ENCODE measurements around the gene HOXD4.

The HOXD4 gene

DNA sequence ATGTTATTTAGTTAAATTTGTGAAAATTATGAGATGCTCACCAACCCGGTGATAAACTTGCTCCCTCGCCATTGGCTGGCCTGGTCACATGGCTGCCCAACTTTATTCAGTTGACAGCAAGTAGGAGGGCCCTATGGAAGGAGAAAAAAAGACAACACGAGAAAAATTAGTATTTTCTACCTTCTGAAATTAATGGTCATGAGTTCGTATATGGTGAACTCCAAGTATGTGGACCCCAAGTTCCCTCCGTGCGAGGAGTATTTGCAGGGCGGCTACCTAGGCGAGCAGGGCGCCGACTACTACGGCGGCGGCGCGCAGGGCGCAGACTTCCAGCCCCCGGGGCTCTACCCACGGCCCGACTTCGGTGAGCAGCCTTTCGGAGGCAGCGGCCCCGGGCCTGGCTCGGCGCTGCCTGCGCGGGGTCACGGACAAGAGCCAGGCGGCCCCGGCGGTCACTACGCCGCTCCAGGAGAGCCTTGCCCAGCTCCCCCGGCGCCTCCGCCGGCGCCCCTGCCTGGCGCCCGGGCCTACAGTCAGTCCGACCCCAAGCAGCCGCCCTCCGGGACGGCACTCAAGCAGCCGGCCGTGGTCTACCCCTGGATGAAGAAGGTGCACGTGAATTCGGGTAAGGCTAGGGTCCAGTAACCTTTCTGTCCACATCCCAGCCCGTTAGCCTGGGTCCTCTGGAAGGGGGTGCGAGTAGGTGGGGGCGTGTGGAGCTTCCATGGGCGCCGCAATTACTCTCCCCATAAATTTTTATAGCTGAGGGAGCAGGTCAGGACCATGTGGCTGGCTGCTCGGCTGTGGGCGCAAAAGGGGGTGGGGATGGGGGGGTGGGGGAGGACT lies at the start of gene HOXD4:
Gene HOXD4 (plus strand): TSS at position 109 of the 846 bp plus-strand sequence. CDS start 84 bp downstream, at position 193.
- DNase-seq: no peak

DNA sequence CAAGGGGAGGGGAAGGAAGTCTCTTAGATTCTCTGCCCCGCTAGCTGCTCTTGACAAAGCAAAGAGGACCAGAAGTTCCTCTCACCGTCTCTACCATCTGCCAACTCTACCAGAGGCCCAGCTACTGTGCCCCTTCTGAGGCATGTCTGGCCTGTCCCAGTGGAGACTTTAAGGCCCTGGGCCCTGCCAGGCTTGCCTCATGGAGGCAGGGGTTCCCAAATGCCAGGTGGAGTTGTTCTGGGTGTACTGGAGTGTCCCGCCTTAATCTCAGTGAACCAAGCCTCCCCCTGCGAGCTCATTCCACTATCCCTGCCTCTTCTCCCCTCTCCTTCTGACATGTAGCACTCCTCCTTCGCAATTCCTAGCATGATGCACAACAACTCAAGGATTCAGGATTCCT lies 49.5 kb upstream of the HOXD4 start:
- no peak for DNase-seq

DNA sequence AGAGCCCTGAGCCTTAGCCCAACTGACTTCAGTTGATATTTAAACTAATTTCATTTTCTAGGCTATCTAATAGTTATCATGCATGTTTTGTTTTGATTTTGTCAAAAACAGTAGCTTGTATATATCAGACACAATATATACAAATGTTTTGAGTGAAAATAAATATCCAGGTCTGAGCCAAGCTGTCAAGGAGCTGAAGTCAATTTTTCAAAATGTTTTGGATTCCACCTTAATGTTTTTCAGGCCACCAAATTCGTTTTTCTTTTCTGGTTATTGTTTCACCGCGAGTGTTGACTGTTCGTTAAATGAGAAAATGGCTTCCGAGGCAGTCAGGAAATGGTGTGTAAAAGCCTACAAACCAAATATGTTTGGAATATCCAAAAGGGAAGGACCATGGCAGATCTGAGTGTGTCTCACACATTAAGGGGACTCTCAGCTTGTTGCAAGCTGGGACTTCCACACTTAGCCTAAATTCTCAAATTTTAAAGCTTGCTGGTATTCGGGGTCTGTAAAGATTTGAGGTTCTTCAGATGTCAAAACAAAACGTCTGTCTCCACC lies 49.0 kb upstream of the HOXD4 start:
- no peak for DNase-seq

DNA sequence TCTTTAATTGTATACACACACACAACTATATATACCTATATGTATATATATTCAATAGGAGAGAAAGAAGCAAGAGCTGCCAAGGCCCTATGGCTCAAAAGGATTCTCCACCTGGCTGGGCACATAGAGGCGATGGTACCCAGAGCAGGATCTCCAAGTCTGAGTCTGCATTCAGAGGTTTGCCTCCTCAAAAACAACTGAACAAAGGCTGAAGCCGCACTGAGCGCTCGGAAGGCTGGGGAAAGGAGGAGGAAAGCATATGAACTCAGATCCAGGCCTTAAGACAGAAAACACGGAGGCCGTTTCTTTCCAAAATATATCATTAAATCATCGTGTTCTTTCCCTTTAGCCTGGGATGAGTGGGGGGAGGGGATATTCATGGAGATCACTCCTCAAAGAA lies 48.2 kb upstream of the HOXD4 start:
- DNase-seq: no peak

DNA sequence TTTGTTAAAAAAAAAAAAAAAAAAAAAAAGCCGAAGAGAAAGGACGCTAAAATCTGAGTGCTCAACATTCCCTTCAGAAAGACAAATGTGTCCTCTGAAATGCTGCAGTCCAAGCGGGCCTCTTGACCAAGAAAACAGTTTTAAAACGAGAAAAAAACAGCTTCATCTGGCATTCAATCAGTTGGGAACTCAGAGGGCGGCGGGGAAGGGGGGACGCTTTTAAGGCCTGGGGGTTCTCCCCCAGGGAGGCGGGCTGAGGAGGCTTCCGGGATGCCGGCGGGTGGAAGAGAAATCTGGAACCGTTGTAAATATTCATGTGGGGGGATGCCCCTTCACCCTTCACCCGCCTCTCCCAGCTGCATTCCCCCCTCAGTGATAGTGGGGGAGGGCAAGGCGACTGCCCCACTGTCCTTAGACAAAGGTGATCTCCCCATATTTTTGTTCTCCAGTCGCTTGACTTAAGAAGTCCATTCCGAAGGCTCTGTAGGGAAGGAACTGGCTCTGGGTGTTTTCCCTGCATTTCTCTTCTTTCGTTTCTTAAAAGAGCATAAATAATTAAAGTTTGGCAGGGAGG lies 47.5 kb upstream of the HOXD4 start:
- DNase-seq: no peak

DNA sequence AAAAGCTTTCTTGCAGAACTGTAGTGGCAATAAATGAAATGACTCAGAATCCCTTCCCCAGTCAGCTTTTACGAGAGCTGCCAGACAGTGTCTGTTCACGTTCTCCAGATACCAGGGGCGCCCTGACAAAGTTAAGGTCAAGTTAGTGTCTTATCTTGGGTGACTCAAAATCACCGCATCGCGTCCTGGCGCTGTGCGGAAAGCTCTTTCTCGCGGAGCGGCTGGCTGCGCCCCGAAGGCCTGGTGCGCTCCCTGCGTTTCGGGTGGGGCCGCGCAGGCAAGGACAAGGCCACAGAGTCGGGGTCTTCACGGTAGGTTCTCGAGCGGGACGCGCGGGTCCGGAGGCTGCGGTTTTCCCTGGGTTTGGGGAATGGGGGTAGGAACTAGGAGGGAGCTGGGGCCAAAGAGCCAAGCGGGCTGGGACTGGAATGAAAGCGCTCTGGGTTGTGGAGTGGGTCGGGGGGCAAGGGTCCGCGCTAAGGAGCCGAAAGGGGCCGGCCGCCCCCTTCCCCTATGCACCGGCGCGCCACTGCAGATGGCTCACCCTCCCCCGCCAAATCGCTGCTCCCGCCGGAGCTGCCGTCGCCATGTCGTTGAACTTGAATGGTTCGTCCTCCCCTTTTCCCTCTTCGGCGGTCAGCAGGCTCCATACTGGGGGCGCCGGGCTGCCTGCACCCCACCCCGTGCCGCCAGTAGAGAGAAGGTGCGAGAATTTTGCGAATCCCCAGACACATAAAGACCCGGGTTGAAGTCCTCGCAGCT lies 46.9 kb upstream of the HOXD4 start:
- no peak for DNase-seq

DNA sequence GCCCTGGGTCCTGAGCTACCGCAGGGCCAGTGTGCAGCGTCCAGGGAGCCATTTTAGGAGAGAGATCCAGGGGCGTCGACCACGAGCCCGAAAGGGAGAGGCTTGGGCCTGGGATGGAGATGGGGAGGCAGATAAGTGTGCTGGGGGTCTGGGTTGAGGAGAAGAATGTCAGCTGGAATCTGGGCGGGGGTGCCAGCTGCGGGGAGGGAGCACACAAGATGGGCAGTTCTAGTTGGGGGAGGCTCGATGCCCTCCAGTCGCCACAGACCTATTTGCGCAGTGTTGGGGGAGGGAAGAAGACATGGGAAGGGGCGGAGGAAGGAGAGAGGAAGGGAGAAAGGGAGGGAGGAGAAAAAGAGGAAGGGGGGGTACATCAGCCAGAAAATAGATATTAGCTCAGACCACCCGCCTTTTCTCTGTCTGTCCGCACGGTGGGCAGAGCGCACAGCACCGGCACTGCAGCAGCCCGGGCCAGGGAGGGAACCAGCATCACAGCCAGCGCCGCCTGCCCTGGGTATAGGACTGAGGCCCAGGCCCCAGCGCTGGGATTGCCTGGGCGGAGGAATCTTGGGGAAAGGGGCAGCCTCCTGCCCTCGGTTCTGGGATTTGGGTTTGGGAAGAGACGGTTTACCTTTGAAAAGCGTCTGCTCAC lies 46.1 kb upstream of the HOXD4 start:
- no peak for DNase-seq

DNA sequence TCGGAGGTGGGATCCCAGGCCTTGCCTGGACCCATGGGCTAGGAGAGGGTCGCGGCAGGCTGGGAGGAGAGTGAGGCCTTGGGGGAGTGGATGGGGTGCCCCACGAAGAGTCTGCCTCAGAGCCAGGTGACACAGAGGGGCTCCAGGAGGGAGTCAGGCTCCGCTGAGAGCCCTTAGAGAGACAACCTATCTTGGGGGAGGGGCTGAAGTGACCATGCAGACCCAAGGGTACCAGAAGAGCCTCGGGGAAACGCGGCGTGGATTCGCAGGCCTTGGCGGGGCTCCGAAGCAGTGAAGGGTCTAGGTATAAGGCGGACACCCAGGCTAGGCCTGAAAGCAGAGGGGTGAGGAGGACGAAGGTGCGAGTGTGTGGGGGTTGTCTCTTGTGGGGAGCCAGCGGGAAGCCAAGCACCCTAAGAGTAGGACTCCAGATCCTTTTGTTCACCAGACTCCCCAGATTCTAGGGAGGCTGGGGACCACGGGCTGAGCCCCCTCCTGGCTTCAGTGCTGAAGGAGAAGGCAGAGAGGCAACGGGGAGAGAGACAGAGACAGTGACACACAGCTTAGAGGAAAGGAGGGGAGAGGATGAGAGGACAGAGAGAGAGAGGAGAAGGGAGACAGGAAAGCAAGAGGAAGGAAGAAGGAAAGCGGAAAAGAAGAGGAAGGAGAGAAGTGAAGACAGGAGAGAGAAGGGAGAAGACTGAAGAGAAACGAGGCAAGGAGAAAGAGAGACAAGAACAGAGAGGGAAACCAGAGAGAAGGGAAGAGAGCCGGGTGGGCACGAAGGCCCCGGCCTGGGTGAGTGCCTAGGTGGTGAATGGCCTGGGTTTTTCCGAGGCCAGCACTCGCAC lies 45.4 kb upstream of the HOXD4 start:
- DNase-seq: no peak

DNA sequence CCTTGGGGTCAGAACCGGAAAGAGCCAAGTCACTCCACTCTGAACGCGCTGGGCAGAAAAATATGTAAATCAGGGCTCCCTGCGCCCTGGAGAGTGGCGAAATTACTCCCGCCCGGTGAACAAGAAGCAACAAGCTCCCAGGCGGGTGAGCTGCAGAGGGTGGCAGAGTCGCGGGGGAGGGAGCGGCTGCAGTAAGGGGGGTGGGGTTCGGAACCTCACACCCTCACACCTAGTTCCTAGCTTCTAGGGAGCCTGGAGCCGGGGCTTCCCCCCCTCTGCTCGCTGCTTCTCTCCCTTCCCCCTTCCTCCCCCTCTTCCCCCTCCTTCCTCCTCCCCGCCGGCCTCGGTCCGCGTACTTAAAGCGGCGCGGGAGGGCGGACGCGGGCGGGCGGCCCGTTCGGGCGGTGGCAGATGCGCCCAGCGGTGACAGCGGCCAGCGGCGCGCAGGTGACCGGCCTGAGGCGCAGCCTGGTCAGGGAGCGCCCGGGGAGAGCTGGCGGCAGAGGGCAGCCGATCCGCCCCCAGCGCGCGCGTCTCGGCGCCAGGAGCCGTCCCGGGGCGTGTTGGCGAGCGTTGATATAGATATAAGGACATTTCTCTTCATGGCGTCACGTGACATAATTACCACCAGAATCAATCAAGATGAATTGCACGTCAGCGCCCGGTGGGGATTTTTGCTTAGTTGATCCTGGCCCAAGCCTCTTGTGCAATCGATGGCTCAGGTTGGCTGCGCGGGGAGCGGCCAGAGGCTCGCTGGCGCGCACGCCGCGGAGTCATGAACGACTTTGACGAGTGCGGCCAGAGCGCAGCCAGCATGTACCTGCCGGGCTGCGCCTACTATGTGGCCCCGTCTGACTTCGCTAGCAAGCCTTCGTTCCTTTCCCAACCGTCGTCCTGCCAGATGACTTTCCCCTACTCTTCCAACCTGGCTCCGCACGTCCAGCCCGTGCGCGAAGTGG lies 44.5 kb upstream of the HOXD4 start, which contains the start of gene HOXD11:
Gene HOXD11 (plus strand): TSS at position 700 of the 959 bp plus-strand sequence. CDS start 76 bp downstream, at position 776.
- DNase-seq: no peak

DNA sequence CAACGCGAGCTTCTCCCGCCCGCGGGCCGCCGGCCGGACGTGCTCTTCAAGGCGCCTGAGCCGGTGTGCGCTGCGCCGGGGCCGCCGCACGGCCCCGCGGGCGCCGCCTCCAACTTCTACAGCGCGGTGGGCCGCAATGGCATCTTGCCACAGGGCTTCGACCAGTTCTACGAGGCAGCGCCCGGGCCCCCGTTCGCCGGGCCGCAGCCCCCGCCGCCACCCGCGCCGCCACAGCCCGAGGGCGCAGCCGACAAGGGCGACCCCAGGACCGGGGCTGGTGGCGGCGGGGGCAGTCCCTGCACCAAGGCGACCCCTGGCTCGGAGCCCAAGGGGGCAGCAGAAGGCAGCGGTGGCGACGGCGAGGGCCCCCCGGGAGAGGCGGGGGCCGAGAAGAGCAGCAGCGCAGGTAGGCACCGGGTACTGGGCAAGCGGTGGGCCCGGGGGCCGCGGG lies 43.6 kb upstream of the HOXD4 start:
- no peak for DNase-seq

DNA sequence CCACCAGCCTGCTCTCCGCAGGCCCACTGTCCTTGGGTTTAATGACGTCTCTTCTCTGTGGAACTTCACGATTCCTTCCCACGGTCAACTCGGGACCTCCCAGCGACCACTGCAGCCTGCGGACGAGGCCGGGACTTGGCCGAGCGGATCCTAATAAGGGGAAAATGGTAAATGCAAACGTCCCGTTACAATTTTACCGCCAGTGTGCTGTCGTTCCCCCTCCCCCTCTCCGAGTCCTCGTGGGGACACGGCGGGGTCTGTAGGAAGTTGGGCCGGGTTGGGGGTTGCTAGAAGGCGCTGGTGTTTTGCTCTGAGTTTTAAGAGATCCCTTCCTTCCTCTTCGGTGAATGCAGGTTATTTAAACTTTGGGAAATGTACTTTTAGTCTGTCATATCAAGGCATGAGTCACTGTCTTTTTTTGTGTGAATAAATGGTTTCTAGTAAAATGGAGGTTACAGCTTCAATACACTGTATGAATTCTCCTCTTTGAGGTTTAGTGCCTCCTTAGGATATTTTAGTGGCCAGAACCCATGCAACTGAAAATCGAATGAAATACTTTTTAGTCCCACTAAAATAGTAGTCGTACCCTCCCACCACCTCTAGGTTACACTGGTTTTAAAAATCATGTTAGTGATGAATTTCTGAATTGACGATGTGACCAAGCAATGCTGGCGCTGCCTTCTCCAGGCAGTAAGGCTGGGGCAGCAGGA lies 42.0 kb upstream of the HOXD4 start:
- DNase-seq: no peak

DNA sequence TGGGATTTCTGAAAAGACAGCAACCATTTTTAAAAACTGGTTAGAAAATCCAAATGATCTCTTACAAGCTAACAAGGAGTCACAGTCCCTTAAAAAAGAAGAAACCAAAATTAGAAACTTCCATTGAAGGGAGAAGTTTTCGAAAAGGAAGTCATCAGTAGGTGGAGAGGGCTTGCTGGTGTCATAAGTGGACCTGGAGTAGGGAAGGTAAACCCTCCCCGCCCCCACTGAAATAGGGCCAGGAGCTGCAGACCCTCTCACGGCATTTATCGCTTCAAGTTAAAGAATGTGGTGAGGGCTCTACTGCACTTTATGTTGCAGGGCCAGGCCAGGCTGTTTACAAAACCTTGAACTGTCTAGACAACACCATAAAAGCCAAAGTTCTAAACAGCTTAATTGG lies 41.4 kb upstream of the HOXD4 start:
- DNase-seq: no peak

DNA sequence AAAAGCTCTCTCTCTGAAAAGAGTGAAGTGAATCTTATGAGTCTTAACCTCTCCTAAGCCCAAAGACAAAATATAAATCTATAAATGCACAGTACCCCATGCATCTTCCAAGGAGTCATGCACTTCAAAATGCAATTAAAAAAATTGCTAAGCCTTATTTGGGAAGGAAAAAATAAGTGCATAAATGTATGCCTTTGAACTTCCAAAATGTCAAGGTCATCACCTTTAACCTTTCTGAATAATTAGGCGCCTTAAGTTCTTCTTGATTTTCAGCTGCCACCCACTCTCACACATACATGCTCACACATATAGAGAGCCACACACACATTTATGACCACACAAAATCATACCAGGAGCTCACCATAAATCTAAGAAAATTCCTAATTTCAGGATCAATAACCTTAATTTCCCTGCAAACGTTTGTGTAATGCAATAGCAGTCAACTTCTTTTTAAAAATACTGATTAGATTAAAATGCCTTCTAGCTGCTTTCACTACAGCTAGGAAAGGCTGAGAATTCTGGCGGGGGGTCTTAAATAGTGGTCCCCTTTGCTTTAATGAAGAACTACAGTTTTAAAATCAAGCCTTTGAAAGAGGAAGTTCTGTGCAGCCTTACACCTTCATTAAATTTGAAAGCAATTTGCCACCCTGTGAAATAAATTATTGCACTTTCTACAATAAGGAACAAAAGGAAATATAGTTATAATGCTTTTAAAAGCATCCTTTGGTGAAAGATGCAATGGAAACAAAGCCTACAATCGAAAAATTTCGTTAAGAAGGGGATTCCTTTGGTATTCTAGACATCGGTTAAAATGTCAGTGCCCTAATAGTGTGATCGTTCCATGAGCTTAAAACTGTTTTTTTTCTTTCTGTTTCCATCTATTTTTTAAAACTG lies 40.7 kb upstream of the HOXD4 start:
- DNase-seq: no peak

DNA sequence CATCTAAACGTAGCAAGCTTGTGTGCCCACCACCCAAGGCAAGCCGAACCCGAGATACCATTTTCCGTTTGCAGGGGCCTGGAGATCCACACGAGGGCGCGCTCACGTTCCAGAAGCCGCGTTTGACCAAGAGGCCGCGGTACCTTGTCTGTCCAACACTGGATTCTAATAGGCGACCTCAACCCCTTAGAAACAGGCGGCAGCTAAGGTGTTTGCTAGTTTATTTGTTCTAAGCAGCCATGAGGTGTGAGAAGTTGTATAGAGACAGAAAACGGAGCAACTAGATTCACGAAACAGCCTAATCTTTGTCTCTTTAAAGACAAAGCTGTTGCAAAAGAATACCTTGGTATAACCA lies 40.1 kb upstream of the HOXD4 start:
- DNase-seq: peak in 1 of 2 experiments; percentile 50

DNA sequence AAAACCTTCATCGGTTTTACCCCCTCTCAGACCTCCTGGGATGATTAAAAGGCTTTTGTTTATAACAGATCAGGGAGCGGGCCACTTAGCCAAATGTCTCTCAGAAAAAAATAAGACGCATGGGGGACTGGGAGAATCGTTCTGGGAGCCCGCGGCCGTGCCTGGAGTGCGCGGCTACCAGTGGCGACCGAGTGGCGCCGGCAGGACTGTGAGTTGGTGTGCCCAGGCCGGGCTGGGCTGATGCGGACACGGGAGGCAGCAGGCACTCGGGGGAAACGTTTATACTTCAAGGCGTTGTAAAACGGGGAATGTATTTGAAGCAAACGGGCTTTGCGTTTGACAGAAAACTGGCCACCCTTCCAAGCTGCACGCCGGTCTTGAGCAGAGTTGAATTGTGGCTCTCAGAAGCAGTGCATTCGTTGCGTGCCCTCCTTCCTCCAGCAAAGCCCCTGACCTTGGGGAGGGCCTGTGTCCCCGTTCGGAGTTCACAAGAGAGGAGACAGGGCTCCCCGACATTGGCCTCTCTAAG lies 39.4 kb upstream of the HOXD4 start:
- no peak for DNase-seq

DNA sequence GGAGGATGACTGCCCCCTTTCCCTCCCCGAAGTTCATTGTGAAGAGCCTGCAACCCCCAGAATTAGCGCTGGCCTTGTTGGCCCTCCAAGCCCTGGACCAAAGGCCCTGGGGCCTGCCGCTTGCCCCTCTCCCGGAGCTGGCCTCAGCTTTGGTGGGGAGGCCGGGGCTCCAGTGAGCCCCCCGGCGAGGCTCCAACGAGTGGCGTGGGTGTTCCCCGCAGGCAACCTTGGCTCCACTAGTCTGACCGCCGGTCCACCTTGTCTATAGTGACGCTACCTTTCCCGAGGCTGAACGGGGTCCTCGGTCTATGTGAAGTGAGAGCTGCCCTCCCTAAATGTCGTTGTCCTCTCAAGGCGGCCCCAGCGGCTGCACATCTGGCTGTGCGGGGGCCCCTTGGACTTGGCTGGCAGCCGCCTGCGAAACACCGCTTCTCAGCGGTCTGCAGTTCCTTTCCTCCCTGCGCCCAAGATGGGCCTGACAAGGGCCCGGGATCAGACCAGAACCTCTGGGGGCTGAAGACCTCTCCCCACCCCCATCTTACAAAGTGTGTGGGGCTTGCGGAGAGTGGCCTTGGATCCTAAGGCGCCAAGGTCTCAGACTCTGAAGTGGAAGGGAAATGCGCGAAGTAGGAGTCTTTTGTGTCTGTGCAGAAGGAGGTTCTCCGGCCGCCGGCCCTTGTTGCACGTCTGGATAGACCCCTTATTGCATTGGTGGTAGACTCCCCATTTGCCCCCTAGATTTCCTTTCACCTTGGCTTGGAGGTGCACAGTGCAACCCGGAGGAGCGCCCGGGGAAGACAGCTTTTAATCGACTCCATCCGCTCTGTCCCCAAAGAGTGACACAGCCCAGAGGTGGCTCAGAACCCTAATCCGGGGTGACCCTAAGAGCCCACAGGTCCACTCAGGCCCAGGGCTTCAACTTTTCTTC lies 38.7 kb upstream of the HOXD4 start:
- no peak for DNase-seq

All from SW 1271 (cell line).